ENCODE measurements around the gene AEBP1. TPM values are rescaled to one million over a fixed set of nuclear protein-coding genes. Genes with fewer than 3 reads are reported as not detected.

Gene AEBP1
- total and polyA plus RNA-seq, 9 of the 15 experiments (the other 6 are each of a cell fraction or from before 2014, with no cell fraction given): 0.03 to 0.78 (median 0.30) TPM; not detected in 2

GRCh38 chr7:44147026-44147991, 43.2 kb downstream of the AEBP1 start (continued):
- TF ChIP-seq SLC30A9 (CRISPR knock-in tag; IDR thresholded peaks at IDR 0.05): no peak
- TF ChIP-seq CHAMP1 (IDR thresholded peaks at IDR 0.05): no peak
- TF ChIP-seq TAL1 (IDR thresholded peaks at IDR 0.05): peak; percentile 85
- TF ChIP-seq FUS (optimal IDR thresholded peaks at IDR 0.05; ENCODE audit: low read depth, low read length): no peak
- no peak for TF ChIP-seq CBX1 (IDR thresholded peaks at IDR 0.05; ENCODE audit: low read depth)
- TF ChIP-seq HCFC1 (IDR thresholded peaks at IDR 0.05; ENCODE audit: low read depth, low read length): no peak
- no peak for TF ChIP-seq NCOA2 (IDR thresholded peaks at IDR 0.05; ENCODE audit: partially characterized antibody in 2 of 2)
- TF ChIP-seq POLR2G (IDR thresholded peaks at IDR 0.05; ENCODE audit: low read depth, low read length): peak; percentile 75
- no peak for TF ChIP-seq KLF13 (tag; IDR thresholded peaks at IDR 0.05; ENCODE audit: borderline replicate concordance, low read depth)
- TF ChIP-seq YY1 (IDR thresholded peaks at IDR 0.05; ENCODE audit: borderline replicate concordance in 1 of 3, control insufficient read depth in 1 of 3, extremely low read depth in 1 of 3, insufficient read depth in 3 of 3, insufficient read length in 1 of 3, insufficient replicate concordance in 2 of 3, low read depth in 1 of 3, low read length in 2 of 3): peak in 2 of 3 experiments; percentile 9 to 47
- TF ChIP-seq, protein P1, sequence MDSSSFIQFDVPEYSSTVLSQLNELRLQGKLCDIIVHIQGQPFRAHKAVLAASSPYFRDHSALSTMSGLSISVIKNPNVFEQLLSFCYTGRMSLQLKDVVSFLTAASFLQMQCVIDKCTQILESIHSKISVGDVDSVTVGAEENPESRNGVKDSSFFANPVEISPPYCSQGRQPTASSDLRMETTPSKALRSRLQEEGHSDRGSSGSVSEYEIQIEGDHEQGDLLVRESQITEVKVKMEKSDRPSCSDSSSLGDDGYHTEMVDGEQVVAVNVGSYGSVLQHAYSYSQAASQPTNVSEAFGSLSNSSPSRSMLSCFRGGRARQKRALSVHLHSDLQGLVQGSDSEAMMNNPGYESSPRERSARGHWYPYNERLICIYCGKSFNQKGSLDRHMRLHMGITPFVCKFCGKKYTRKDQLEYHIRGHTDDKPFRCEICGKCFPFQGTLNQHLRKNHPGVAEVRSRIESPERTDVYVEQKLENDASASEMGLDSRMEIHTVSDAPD (CRISPR knock-in tag; IDR thresholded peaks at IDR 0.05): no peak
- no peak for TF ChIP-seq GTF3C2 (IDR thresholded peaks at IDR 0.05; ENCODE audit: borderline replicate concordance, extremely low read depth, insufficient read length)
- TF ChIP-seq RFX1 (IDR thresholded peaks at IDR 0.05): no peak
- no peak for TF ChIP-seq ARID2 (IDR thresholded peaks at IDR 0.05)
- TF ChIP-seq CTCF (IDR thresholded peaks at IDR 0.05 in 2 of 3, conservative IDR thresholded peaks at IDR 0.05 in 1 of 3; ENCODE audit: insufficient read depth in 2 of 3, low read depth in 1 of 3, low read length in 3 of 3): peak; percentile 24 to 34 (median 29); a peak in 3 of 6 replicates
- TF ChIP-seq, protein P2, sequence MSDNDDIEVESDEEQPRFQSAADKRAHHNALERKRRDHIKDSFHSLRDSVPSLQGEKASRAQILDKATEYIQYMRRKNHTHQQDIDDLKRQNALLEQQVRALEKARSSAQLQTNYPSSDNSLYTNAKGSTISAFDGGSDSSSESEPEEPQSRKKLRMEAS (CRISPR knock-in tag; IDR thresholded peaks at IDR 0.05): peak; percentile 68
